Mesendoderm (in vitro differentiated cells): Measurements from ENCODE around the gene SLC22A7.

ENCODE experiments used
- DNase-seq: peaks from one replicate; pipeline ENCODE4 v3.0.0; 2013
- H2AK5ac ChIP-seq: 2 replicates; pipeline ENCODE4 v1.6.1; 2013; ENCODE audit warnings: low read length, inconsistent platforms
- H2BK120ac ChIP-seq: 2 replicates; pipeline ENCODE4 v1.6.1; 2013; ENCODE audit warnings: low read depth, mild to moderate bottlenecking, low read length, moderate library complexity, mixed read lengths
- H2BK15ac ChIP-seq: replicated peaks from 2 replicates; pipeline ENCODE4 v1.6.1; 2013; ENCODE audit warnings: low read depth, mild to moderate bottlenecking, moderate library complexity
- H2BK5ac ChIP-seq: 2 replicates; pipeline ENCODE4 v1.6.1; 2013; ENCODE audit warnings: low read length, inconsistent platforms
- H3K18ac ChIP-seq: 2 replicates; pipeline ENCODE4 v1.6.1; 2013; ENCODE audit warnings: mild to moderate bottlenecking, low read length, mixed read lengths
- H3K23ac ChIP-seq: one replicate; pipeline ENCODE4 v1.6.1; 2013; ENCODE audit warnings: low read length
- H3K27ac ChIP-seq: 2 replicates; pipeline ENCODE4 v1.5.1; 2013; ENCODE audit warnings: low read depth, mild to moderate bottlenecking, inconsistent platforms, low read length, moderate library complexity
- H3K27me3 ChIP-seq: 2 replicates; pipeline ENCODE4 v1.6.1; 2013; ENCODE audit warnings: low read length, control low read depth, mild to moderate bottlenecking, inconsistent platforms; ENCODE audit not compliant: insufficient read depth, poor library complexity
- H3K36me3 ChIP-seq: 2 replicates; pipeline ENCODE4 v1.6.1; 2013; ENCODE audit warnings: low read length, inconsistent platforms; ENCODE audit not compliant: control insufficient read depth, insufficient read depth
- H3K4ac ChIP-seq: one replicate; pipeline ENCODE4 v1.6.1; 2013; ENCODE audit warnings: low read depth, mild to moderate bottlenecking, low read length, moderate library complexity
- H3K4me1 ChIP-seq: 2 replicates; pipeline ENCODE4 v1.6.1; 2013; ENCODE audit warnings: low read depth, low read length, inconsistent platforms; ENCODE audit not compliant: control insufficient read depth
- H3K4me2 ChIP-seq: 2 replicates; pipeline ENCODE4 v1.6.1; 2013; ENCODE audit warnings: low read length
- H3K4me3 ChIP-seq: 2 replicates; pipeline ENCODE4 v1.5.1; 2013; ENCODE audit warnings: mild to moderate bottlenecking, low read length
- H3K56ac ChIP-seq: one replicate; pipeline ENCODE4 v1.6.1; 2013; ENCODE audit warnings: low read length
- H3K79me1 ChIP-seq: 2 replicates; pipeline ENCODE4 v1.6.1; 2013; ENCODE audit warnings: low read length, inconsistent platforms
- H3K79me2 ChIP-seq: 2 replicates; pipeline ENCODE4 v1.6.1; 2013; ENCODE audit warnings: mild to moderate bottlenecking, low read length; ENCODE audit not compliant: control insufficient read depth, insufficient read depth
- H3K9ac ChIP-seq: 2 replicates; pipeline ENCODE4 v1.6.1; 2013; ENCODE audit warnings: low read length, inconsistent platforms
- H4K5ac ChIP-seq: one replicate; pipeline ENCODE4 v1.6.1; 2013; ENCODE audit warnings: low read length
- H4K8ac ChIP-seq: one replicate; pipeline ENCODE4 v1.6.1; 2013; ENCODE audit warnings: low read depth, mild to moderate bottlenecking, control low read depth, low read length, moderate library complexity
- WGBS: extraction: QIAGEN DNeasy Blood & Tissue Kit; methylation state at CpG from one replicate; pipeline ENCODE4 v1.1.7; 2013; ENCODE audit warnings: low lambda C conversion rate, missing lambda C conversion rate; ENCODE audit not compliant: insufficient coverage; ENCODE audit errors: extremely low coverage; 5-methylcytosine and 5-hydroxymethylcytosine counted together

Gene SLC22A7

DNA sequence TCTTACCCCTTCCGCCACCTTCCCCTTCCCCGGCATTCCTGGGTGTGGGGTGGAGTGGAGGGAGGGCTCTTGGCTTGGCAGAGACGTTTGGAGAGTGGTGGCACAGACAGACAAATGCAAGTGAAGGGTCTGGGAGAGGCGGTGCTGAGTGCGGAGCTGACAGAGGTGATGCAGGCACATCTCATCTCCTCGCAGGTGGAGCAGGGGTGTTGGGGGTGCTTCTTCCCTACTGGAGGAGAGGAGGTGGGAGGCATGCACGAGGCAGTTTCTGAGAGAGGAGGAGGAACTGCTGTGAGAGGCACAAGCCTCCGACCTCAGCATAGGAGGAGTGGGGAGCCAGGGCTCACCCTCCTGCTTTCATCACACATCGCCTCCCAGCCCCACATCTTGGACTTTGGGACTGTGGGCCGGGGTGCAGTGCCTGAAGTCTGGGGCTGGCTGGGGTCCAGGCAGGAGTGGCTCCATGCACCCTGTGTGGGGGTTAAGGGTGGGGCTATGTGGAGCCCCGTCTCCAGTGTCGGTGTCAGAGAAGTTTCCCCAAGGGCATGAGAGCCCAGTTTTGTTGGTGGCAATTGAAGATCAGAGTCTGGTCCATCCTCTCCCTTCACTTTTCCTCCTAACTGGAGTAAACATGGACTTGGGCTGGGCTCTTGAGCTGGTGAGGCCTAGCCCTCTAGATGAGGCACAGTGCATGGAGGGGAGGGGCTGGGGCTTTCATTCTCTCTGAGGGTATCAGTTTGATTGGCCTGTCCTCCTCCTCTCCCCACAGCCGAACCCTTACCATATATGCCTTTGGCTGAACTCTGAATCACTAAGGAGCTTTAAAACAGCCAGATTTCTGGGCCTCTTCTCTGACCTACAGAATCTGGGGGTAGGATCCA, 20.2 kb upstream of the SLC22A7 start:
- H3K27me3 ChIP-seq, result peaks cover 11% of the 10 kb centered on the region
- H3K9ac ChIP-seq, result no peak overlapping the region
- no peak overlapping the region for H2BK120ac ChIP-seq
- H3K18ac ChIP-seq, result no peak overlapping the region
- no peak overlapping the region for H3K4ac ChIP-seq
- H4K5ac ChIP-seq, result no peak overlapping the region
- WGBS, result no CpG with 5 or more reads among the region's 13 CpGs
- DNase-seq, result no peak
- no peak overlapping the region for H3K4me2 ChIP-seq
- H2AK5ac ChIP-seq, result no peak overlapping the region
- no peak overlapping the region for H2BK5ac ChIP-seq
- no peak overlapping the region for H3K27ac ChIP-seq
- H3K4me3 ChIP-seq, result no peak overlapping the region
- H3K23ac ChIP-seq, result no peak overlapping the region
- H3K4me1 ChIP-seq, result peaks cover 5% of the 10 kb centered on the region
- no peaks in the 10 kb centered on the region for H3K79me2 ChIP-seq
- H3K36me3 ChIP-seq, result no peaks in the 10 kb centered on the region
- no peak overlapping the region for H3K56ac ChIP-seq
- H3K79me1 ChIP-seq, result no peaks in the 10 kb centered on the region
- no peak overlapping the region for H4K8ac ChIP-seq
- no peak overlapping the region for H2BK15ac ChIP-seq

DNA sequence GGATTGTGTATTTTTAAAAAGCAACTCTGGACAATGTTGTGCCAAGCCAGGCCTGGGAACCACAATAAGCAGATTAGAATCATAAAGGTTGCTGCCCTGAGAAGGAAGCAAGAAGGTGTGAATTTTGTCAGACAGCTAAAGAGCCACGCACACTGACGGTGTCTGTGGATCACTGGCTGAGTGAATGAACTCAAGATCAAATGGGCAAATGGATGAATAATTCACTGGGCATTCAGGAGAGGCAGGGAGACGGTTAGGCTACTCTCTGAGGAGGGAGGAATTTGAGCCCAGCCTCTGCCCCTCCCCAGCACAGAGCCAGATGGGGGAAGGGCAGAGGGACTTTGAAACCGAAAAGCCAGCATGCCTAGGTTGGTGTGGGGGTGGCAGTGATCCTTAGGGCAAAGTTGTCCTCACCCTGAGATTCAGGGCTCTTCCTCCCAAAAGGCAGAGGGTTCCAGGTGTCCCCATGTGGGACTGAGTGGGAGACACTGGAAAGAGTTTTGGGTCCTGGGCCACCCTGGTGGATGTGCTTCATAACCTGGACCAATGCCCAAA, 19.5 kb upstream of the SLC22A7 start:
- Histone ChIP-seq H4K8ac (no peak overlapping the region), H2BK5ac (no peak overlapping the region), H3K27ac (no peak overlapping the region), H2BK15ac (no peak overlapping the region), H3K36me3 (no peaks in the 10 kb centered on the region), H3K79me1 (no peaks in the 10 kb centered on the region), H3K9ac (peak overlapping the region; percentile 3), H3K23ac (no peak overlapping the region), H3K4ac (no peak overlapping the region), H3K18ac (no peak overlapping the region), H3K4me1 (peaks cover 5% of the 10 kb centered on the region), H2AK5ac (no peak overlapping the region), H3K79me2 (no peaks in the 10 kb centered on the region), H3K4me3 (no peak overlapping the region), H2BK120ac (no peak overlapping the region), H4K5ac (no peak overlapping the region), H3K27me3 (peaks cover 9% of the 10 kb centered on the region), H3K4me2 (no peak overlapping the region), H3K56ac (peak overlapping the region; percentile 26)
- WGBS, result no CpG with 5 or more reads among the region's 4 CpGs
- no peak for DNase-seq

DNA sequence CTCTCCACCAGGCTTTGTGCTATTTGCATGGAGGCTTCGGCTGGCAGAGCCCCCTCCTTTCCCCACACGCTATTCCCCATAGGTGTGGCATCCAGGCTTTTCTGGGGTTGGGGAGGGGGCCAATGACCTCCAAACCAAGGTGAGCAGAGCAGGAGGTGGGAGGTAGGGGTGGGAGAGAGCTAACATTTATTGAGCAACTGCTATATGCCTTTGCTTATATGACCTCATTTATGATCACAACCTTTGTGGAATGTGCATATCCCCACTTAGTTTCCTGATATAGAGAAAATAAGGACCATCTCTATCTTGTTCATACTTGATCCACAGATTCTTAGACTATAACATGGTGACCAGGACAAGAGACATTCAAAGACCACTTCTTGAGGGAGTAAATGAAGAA, 17.8 kb upstream of the SLC22A7 start:
- Histone ChIP-seq H3K9ac (no peak overlapping the region), H2BK5ac (no peak overlapping the region), H3K18ac (no peak overlapping the region), H3K4me1 (peaks cover 5% of the 10 kb centered on the region), H3K27ac (no peak overlapping the region), H2BK120ac (no peak overlapping the region), H3K56ac (no peak overlapping the region), H3K4ac (no peak overlapping the region), H4K8ac (no peak overlapping the region), H4K5ac (no peak overlapping the region), H2AK5ac (no peak overlapping the region), H3K36me3 (no peaks in the 10 kb centered on the region), H3K79me1 (no peaks in the 10 kb centered on the region), H3K4me3 (no peak overlapping the region), H2BK15ac (no peak overlapping the region), H3K23ac (no peak overlapping the region), H3K79me2 (no peaks in the 10 kb centered on the region), H3K27me3 (peaks cover 2% of the 10 kb centered on the region), H3K4me2 (no peak overlapping the region)
- no peak for DNase-seq
- no CpG with 5 or more reads among the region's 2 CpGs for WGBS

DNA sequence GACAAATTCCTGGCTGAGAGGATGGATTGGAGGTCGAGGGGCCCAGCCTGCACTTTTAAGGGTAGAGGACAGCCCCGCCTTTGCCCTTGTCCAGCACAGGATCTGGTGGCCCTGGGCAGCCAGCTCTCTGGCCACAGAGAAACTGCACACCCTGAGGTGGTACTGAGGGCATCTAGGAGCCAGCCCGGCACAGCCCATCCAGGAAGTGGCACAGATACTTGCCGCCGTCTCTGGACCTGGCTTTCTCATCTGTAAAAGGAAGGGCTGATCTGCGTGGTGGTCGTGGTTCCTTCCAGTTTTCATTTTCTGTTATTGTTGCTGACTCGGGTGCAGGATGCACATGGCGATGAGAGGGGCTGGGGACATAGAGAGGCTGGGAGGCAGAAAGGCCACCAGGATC, 16.0 kb upstream of the SLC22A7 start:
- Histone ChIP-seq H2AK5ac (no peak overlapping the region), H3K36me3 (no peaks in the 10 kb centered on the region), H2BK15ac (no peak overlapping the region), H3K4me1 (peaks cover 5% of the 10 kb centered on the region), H4K5ac (no peak overlapping the region), H3K9ac (no peak overlapping the region), H3K18ac (no peak overlapping the region), H3K27ac (no peak overlapping the region), H2BK120ac (no peak overlapping the region), H3K4ac (no peak overlapping the region), H3K56ac (no peak overlapping the region), H3K23ac (no peak overlapping the region), H3K79me2 (no peaks in the 10 kb centered on the region), H2BK5ac (no peak overlapping the region), H3K27me3 (peaks cover 2% of the 10 kb centered on the region), H4K8ac (no peak overlapping the region), H3K4me3 (no peak overlapping the region), H3K79me1 (no peaks in the 10 kb centered on the region), H3K4me2 (no peak overlapping the region)
- WGBS, result no CpG with 5 or more reads among the region's 9 CpGs
- no peak for DNase-seq

DNA sequence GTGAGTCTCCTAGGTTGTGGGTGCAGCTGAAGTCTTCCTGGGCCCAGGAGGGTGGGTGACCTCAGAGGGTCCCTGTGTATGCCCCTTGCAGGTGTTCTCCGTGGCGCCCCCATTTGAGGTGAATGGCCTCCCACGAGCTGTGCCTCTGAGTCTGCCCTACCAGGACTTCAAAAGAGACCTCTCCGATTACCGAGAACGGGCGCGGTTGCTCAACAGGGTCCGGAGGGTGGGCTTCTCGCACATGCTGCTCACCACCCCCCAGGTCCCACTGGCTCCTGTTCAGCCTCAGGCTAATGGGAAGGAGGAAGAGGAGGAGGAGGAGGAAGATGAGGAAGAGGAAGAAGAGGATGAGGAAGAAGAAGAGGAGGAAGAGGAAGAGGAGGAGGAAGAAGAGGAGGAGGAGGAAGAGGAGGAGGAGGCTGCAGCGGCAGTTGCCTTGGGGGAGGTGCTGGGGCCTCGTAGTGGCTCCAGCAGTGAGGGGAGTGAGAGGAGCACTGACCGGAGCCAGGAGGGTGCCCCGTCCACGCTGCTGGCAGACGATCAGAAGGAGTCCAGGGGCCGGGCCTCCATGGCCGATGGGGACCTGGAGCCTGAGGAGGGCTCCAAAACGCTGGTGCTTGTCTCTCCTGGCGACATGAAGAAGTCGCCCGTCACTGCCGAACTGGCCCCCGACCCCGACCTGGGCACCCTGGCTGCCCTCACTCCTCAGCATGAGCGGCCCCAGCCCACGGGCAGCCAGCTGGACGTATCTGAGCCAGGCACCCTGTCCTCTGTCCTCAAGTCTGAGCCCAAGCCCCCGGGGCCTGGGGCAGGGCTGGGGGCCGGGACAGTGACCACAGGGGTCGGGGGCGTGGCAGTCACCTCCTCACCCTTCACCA, 15.2 kb upstream of the SLC22A7 start:
- H3K18ac ChIP-seq, result no peak overlapping the region
- H2BK15ac ChIP-seq, result no peak overlapping the region
- no peak for DNase-seq
- H3K4me2 ChIP-seq, result no peak overlapping the region
- no peak overlapping the region for H2BK5ac ChIP-seq
- H4K8ac ChIP-seq, result no peak overlapping the region
- H2AK5ac ChIP-seq, result no peak overlapping the region
- peaks cover 5% of the 10 kb centered on the region for H3K4me1 ChIP-seq
- no peak overlapping the region for H3K4me3 ChIP-seq
- WGBS, result no CpG with 5 or more reads among the region's 32 CpGs
- no peaks in the 10 kb centered on the region for H3K36me3 ChIP-seq
- no peak overlapping the region for H3K4ac ChIP-seq
- no peaks in the 10 kb centered on the region for H3K79me1 ChIP-seq
- H2BK120ac ChIP-seq, result no peak overlapping the region
- no peak overlapping the region for H3K9ac ChIP-seq
- H3K23ac ChIP-seq, result no peak overlapping the region
- no peak overlapping the region for H4K5ac ChIP-seq
- no peak overlapping the region for H3K56ac ChIP-seq
- H3K27me3 ChIP-seq, result peaks cover 2% of the 10 kb centered on the region
- no peaks in the 10 kb centered on the region for H3K79me2 ChIP-seq
- no peak overlapping the region for H3K27ac ChIP-seq
